Activated CD8-positive, alpha-beta T cell treated with anti-CD3 and anti-CD28 coated beads for 36 hours (primary cell): ENCODE results near the gene ZNF17. TPM values are rescaled to one million over a fixed set of nuclear protein-coding genes. Genes with fewer than 3 reads are reported as not detected.

ENCODE experiments used
- ATAC-seq: fragments of 200-7000 bp; cut with Tn5 transposase; one replicate; pipeline ENCODE4 v1.10.0; 2021; ENCODE audit warnings: mild to moderate bottlenecking, moderate library complexity
- CTCF ChIA-PET: fragments of 350-600 bp; sonication (Branson Sonifier 250); formaldehyde crosslinking; loops from one replicate; lab custom pipeline; 2021; ENCODE audit warnings: antibody characterized with exemption; lab: Charles Lee
- POLR2A ChIA-PET: fragments of 350-600 bp; sonication (Branson Sonifier 250); formaldehyde crosslinking; loops from one replicate; lab custom pipeline; 2021; ENCODE audit warnings: antibody characterized with exemption; lab: Charles Lee
- DNase-seq: peaks from one replicate; pipeline ENCODE4 v3.0.0-alpha.2; 2020
- H3K27ac Mint-ChIP-seq: one replicate; pipeline ENCODE4 v1.8.0; 2021; ENCODE audit warnings: mild to moderate bottlenecking, mixed read lengths
- H3K27me3 Mint-ChIP-seq: one replicate; pipeline ENCODE4 v1.8.0; 2021; ENCODE audit warnings: mixed read lengths
- H3K36me3 Mint-ChIP-seq: one replicate; pipeline ENCODE4 v1.8.0; 2021; ENCODE audit warnings: low read depth, mixed read lengths
- H3K4me1 Mint-ChIP-seq: one replicate; pipeline ENCODE4 v1.8.0; 2021; ENCODE audit warnings: low read depth, mixed read lengths
- H3K4me3 Mint-ChIP-seq: one replicate; pipeline ENCODE4 v1.8.0; 2021; ENCODE audit warnings: mild to moderate bottlenecking, moderate library complexity, mixed read lengths
- H3K9me3 Mint-ChIP-seq: one replicate; pipeline ENCODE4 v1.8.0; 2021; ENCODE audit warnings: mixed read lengths
- CTCF ChIP-seq: fragments of 200-600 bp; IDR thresholded peaks from one replicate; pipeline ENCODE4 v1.8.0; 2022; ENCODE audit warnings: antibody characterized with exemption, mild to moderate bottlenecking
- intact Hi-C: fragments of 100-400 bp; cut with micrococcal nuclease; formaldehyde crosslinking; loops from one replicate; pipeline ENCODE4 v1.10.0; 2022
- total RNA-seq, 2 experiments: library from RNA; stranded (reverse); gene quantifications; one replicate each; pipeline ENCODE4 v1.2.3, GENCODE V29; 2021

ZNF17 gene
- total RNA-seq, 2 experiments from 2014 or later, result 5.7 to 8.8 TPM

DNA sequence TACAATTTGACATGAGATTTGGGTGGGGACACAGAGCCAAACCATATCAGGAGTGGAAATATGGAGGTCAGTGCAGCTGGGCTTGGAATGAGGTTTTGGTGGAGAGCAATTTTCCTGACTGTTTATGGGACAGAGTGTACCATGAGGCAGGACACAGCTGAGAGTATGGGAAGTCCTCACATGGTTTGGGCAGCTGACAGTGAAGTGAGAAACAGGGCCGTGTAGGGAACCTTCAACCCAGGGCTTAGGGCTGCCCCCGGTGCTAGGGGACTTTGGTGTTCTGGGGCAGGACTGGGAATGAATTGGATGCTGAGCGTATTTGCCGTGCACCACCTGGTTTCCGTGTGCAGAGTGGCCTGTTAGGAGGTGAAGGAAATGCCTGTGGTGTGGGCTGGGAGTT is 15.3 kb upstream of the ZNF17 start:
- Mint-ChIP-seq H3K36me3 (peaks cover 84% of the 10 kb centered on the region), H3K27me3 (no peaks in the 10 kb centered on the region), H3K4me3 (no peak overlapping the region), H3K4me1 (peaks cover 28% of the 10 kb centered on the region), H3K27ac (no peak overlapping the region), H3K9me3 (peaks cover 53% of the 10 kb centered on the region)
- no peak for DNase-seq
- ChIA-PET POLR2A (no interaction called here), CTCF (no interaction called here)
- no peak for ATAC-seq
- intact Hi-C loops, result no loop called here
- no peak for TF ChIP-seq CTCF

- Mint-ChIP-seq H3K4me1 (peaks cover 8% of the 10 kb centered on the region), H3K4me3 (no peak overlapping the region), H3K36me3 (peaks cover 78% of the 10 kb centered on the region), H3K27me3 (no peaks in the 10 kb centered on the region), H3K9me3 (peaks cover 58% of the 10 kb centered on the region), H3K27ac (no peak overlapping the region)
- no peak for TF ChIP-seq CTCF
- no peak for ATAC-seq
- intact Hi-C loops, result no loop called here
- CTCF ChIA-PET, result interaction anchor here (1.4 kb wide), 1 partner anchor 8 kb away, joined by 3 read pairs; no protein-coding TSS in a partner anchor
- no peak for DNase-seq
- POLR2A ChIA-PET, result interaction anchor here (0.6 kb wide), 1 partner anchor 767 kb away, joined by 3 read pairs; no protein-coding TSS in a partner anchor
Measured at GRCh38 chr19:57398868-57399267, 12.1 kb upstream of the ZNF17 start.

- TF ChIP-seq CTCF, result no peak
- Mint-ChIP-seq H3K36me3 (peaks cover 28% of the 10 kb centered on the region), H3K27ac (no peak overlapping the region), H3K4me3 (no peak overlapping the region), H3K9me3 (peaks cover 19% of the 10 kb centered on the region), H3K4me1 (peaks cover 7% of the 10 kb centered on the region), H3K27me3 (no peaks in the 10 kb centered on the region)
- intact Hi-C loops, result no loop called here
- DNase-seq, result no peak
- no peak for ATAC-seq
- CTCF ChIA-PET, result interaction anchor here (0.7 kb wide), 1 partner anchor 82 kb away, joined by 3 read pairs; no protein-coding TSS in a partner anchor
- POLR2A ChIA-PET, result interaction anchor here (1.0 to 2.2 kb wide), 3 partner anchors 10 to 305 kb away, joined by 3 to 7 read pairs (median 3); partner anchors contain the start of genes ZNF154 and ZNF749
Measured at GRCh38 chr19:57403737-57404563, 7.0 kb upstream of the ZNF17 start.

GRCh38 chr19:57406516-57407123 is 4.3 kb upstream of the ZNF17 start:
- H3K9me3 Mint-ChIP-seq, result peaks cover 7% of the 10 kb centered on the region
- TF ChIP-seq CTCF, result peak; percentile 77
- peaks cover 9% of the 10 kb centered on the region for H3K4me1 Mint-ChIP-seq
- ChIA-PET POLR2A (interaction anchor here (0.6 kb wide), 1 partner anchor 193 kb away, joined by 3 read pairs; the partner anchor contains the start of gene ZNF530), CTCF (interaction anchor here (0.7 to 1.5 kb wide), 7 partner anchors 8 to 749 kb away, joined by 3 to 4 read pairs (median 3); partner anchors contain the start of genes ZNF548 and ZNF773)
- H3K27ac Mint-ChIP-seq, result no peak overlapping the region
- ATAC-seq (peak; percentile 56), DNase-seq (peak; percentile 86)
- no peak overlapping the region for H3K4me3 Mint-ChIP-seq
- intact Hi-C loops, result no loop called here
- H3K27me3 Mint-ChIP-seq, result no peaks in the 10 kb centered on the region
- H3K36me3 Mint-ChIP-seq, result peaks cover 12% of the 10 kb centered on the region
